HG02763 (cell line): ENCODE measurements around the gene NHSL1.
A peak's percentile ranks its signal among the peaks of the same experiment; 100 is the strongest.

ENCODE experiments used
- ATAC-seq: cut with Tn5 transposase; IDR thresholded peaks from one replicate; pipeline ENCODE4 v1.9.1; 2021; ENCODE audit warnings: mild to moderate bottlenecking, moderate library complexity; ENCODE audit not compliant: unreplicated experiment

NHSL1 gene

DNA sequence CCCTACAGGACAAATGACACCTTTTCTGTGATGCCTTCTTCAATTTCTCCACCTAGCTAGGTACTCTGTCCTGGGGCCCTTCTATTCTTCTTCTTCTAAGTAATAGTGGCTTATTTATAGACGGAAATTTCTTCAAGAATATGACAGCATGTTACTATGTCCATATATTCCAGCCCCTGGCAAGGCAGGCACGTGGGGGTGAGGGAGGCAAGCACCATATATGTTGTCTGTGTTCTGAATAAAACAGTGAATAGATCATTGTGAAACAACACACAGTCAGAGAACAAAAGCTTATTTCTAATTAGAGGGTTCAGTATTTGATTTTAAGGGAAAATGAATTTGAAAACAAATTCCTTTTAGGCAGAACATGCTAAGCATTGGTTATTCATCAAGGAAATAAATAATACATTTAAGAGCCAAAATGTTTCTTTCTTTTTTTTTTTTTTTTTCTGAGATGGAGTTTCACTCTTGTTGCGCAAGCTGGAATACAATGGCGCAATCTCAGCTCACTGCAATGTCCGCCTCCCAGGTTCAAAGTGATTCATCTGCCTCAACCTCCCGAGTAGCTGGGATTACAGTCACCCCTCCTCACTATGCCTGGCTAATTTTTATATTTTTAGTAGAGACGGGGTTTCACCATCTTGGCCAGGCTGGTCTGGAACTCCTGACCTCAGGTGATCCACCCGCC is 89.1 kb downstream of the NHSL1 start:
- ATAC-seq = no peak

DNA sequence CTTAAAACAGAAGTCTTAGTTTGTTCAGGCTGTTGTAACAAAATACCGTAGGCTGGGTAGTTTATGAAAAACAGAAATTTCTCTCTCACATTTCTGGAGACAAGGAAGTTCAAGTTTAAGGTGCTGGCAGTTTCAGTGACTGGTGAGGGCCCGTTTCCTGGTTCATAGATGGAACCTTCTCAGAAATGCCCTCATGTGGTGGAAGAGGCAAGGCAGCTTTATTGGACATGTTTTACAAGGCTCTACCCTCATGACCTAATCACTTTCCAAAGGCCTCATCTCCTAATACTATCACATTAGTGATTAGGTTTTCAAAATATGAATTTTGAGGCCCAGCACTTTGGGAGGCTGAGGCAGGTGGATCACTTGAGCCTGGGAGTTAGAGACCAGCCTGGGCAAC is 92.9 kb downstream of the NHSL1 start:
- no peak for ATAC-seq

DNA sequence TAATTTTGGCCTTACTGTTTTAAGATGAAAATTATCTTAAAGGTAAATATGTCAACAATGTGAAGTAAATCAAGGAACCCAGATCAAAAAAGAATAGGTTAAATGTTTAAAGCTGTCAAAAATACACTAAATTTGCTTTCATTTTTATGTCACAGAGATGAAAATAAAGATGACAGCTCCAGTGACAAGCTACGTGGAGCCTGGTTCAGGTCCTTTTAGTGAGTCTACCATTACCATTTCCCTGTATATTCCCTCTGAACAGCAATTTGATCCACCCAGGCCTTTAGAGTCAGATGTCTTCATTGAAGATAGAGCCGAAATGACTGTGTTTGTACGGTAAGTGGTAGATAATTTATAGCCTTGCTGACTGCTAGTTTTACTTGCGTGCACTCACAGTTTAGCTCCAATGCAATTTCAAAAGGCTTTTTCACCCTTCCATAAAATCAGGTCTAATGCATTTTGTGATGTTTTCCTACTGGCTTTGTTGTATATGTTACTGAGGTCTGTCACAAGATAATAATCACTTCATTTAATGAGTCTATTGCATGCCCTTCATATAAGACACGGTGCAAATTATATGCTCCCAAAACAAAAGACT is 93.4 kb downstream of the NHSL1 start:
- no peak for ATAC-seq

DNA sequence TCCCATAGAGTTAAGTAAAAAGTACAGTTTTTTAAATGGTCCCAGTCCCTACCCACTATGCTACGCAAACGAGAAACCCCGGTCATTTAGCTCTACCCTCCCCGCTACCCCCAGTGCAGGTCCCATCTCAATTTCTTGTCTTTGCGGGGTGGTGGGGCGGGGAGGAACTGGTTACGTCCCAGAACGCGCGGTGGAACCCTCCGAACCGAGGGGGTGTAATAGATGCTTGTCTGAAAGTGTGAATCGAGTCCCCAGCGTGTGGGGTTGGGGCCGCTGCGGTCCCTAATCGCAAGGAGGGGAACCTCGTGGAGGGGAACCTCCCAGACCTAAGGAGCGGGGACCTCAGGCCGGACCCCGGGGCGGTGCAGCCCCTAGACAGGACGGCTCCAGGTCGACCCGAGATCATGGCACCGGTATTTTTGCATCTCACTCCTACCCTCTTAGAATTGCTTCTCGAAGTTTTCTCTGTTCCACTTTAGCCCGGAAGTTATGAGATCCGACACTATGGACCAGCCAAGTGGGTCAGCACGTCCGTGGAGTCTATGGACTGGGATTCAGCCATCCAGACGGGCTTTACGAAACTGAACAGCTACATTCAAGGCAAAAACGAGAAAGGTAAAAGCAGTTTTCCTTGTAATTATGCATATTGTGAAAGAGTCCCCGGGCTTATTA is 94.5 kb downstream of the NHSL1 start:
- ATAC-seq = no peak

DNA sequence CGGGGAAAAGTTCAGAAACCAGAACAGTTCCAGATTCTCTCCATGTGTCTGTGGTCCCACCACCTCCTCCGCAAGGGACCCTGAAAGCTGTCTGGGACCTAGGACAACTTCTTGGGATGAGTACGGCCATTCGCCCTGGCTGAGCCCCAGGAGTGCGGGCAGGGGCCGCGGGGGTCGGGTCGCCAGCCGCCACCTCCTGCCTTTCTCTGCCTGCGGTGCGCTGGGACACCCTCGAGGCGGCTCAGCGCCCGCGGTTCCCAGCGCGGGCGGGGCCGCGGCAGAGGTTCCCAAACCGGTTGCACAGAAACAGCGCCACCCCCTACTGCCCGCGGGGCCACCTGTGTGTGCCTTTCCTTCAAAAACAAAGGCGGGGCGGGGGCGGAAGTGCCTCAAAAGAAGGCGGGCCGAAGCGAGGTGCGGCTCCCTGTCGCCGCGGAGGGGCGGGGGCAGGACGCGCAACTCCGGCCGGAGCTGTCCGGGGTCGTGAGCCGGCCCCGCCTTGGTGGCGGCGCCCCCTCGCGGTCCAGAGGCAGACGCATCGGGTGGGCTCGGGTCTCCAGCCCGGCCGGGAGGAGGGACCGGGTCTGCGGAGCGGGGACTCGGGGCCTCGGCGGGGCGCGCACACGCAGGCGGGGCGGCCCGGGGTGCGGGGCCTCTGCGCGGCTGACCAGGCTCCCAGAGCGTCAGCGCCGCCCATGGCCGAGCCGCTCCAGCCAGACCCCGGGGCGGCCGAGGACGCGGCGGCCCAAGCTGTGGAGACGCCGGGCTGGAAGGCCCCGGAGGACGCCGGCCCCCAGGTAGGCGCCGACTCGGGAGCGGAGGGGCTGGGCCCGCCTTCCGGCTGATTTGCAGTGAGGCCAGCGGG is 95.3 kb downstream of the NHSL1 start, which contains the start of gene HEBP2:
HEBP2 (plus strand) TSS at position 423 of the 865 bp plus-strand sequence; CDS start at position 696, 273 bp downstream.
- peak; percentile 71 for ATAC-seq

DNA sequence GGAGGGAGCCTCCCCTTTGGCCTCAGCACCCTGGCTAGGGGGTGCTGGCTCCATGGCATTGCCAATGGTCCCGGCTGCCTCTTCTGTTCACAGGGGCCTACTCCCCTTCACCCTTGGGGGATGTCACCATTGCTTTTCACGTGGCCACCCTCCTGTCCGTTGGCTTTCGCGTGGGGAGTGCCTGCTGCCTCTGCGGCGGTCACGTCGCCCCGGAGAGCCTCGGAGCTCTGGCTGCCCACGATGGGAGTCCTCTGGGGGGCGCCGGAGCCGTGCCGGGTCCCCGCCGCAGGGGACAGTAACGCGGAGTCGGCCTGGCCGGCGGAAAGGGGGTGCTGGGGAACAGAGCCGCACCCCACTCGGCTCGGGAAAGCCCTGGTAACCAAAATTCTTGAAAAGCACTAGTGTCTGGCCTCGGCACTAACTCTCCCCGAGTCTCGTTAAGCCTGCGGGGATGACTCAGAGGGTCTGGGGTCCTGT is 95.9 kb downstream of the NHSL1 start:
- ATAC-seq = no peak

DNA sequence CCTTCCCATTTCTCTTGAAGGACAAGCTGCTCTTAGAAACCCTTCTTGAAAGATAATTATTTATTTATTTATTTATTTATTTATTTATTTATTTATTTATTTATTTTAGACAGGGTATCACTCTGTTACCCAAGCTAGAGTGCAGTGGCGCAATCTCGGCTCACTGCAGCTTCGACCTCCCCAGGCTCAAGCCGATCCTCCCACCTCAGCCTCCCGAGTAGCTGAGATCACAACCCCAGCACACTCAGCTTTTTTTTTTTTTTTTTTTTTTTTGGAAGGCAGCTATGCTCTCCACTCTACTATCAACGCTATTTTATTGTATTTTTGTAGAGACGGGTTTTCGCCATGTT is 96.5 kb downstream of the NHSL1 start:
- no peak for ATAC-seq

DNA sequence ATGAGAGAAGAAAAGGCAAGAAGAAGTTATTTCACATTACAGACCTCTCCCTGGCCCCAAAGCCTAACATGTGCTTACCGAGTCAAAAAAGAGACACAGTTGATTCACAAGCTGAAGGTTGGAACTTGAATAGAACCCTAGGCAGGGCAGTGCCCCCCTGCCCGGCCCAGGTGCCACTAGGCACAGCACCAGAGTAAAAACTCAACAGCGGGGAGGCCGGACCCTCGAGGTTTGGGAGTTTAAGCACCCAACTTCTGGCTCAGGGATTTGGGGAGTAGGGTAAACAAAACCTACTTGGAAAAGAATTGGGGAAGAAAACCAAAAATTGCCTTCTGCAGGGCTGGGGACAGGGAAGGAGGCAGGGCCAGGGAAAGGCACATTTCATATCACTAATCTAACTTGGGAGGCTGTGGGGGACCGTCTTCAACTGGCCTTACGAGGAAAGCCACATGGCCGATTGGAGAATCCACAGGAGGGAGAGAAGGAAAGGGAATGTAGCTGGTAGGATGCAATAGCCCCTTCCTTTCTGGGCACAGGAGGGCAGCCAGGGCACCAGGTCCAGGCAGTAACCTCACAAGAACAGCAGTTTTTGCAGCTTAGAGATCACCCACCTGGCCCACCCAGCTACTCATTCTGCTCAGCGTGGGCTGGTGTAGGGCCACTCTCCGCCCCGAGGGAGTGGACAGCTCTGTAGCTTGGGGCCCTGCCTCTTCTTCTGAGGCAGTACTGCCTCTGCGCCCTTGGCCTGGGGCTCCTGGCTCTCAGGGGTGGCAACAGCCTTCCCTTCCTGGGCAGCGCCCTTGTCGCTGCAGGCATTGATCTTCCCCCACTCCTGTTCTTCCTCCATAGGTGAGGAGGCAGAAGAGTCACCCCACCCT is 97.1 kb downstream of the NHSL1 start:
- ATAC-seq = no peak

DNA sequence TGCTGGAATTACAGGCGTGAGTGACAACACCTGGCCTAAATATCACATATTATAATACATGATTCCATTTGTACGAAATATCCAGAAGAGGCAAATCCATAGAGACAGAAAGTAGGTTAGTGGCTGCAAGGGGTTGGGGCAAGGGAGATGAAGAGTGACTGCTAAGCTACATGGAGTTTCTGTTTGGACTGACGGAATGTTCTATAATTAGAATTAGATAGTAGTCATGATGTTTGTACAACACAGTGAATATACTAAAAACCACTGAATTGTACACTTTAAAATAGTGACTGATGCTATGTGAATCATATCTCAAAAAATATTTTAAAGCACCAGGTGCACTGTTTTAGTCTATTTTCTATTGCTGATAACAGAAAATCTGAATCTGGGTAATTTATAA is 99.0 kb downstream of the NHSL1 start:
- no peak for ATAC-seq

DNA sequence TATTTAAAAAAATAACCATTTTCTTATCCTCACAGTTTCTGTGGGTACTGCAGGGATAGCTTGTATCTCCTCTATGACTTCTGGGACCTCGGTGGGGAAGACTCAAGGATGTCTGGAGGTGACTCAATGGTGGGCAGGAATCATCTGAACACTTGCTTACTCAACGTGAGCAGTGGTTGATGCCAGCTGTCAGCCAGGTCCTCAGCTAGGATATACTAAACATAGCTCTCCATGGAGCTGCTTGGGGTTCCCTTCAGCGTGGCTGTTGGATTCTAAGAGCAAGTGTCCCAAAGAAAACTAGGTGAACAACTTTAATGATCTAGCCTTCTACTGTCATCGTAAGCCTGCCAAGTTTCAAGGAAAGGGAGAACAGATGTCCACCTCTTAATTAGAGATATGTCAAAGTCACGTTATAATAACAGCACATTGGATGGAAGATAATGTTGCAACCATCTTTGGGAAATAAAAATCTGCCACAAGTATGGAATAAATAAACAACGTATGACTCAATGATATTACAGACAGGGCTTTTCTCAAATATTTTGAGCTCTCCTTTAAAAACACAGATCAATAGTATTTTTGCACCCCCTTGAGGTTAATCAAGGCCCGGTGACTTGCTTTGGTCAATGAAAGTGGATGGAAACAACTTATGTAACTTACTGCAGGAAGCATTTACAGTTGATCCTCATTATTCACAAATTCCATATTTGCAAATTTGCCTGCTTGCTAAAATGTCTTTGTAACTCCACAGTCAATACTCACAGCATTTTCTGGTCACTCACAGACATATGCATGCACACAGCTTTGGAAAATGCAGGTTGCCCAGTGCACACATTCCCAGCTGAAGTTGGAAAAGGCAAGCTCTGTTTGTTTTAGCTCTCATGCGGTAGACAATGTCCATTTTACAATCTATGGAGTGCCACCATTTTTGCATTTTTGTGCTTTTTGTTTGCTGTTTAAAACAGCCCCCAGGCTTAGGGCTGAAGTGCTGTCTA is 101.9 kb downstream of the NHSL1 start:
- ATAC-seq = no peak

DNA sequence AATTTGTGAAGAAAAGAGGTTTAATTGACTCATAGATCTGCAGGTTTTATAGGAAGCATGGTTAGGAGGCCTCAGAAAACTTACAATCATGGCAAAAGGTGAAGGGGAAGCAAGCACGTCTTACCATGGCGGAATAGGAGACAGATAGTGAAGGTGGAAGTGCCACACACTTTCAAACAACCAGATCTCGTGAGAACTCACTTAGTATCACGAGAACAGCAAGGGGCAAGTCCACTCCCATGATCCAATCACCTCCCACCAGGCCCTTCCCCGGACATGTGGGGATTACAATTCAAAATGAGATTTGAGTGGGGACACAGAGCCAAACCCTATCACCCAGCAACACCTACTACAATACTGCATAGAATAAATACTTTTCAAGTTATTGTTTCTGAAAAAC is 102.6 kb downstream of the NHSL1 start:
- no peak for ATAC-seq

DNA sequence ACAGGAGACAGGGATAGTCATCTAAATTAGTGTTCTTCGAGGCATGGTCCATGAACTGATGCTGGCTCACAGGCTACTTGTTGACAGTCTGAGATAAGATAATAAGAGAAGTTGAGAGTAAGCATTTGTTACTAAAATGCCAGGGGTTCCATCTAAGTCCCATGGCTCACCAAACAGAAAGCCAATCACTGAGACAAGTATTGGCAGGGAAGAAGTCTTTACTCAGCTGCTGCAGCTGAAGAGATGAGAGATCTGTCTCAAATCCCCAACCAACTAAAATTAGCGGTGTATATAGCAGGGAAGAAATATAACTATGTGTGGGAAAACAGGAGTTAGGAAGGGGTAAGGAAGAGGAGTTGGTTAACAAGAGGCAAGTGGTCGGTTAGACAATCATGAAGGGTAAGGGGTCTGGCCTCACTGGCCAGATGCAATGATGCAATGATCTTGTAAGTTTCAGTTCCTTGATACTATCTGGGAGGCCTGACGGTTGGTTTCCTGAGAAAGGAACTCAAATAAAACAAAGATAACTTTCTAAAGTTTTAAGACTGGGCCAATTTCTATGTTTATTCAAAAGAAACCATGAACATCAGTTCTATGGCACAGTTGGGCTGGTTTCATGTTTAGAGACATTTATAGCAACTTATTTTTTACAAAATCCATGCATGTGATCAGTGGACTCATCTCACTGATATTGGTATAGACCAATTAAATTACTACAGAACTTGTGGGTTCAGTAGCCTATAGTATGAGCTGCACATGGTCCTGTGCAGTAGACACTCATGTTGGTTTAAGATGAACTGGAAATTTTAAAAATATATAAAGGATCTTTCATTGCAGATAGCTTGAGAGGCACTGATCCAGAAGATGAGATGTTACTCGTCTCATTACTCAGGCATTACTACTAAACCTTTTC is 105.2 kb downstream of the NHSL1 start:
- no peak for ATAC-seq

DNA sequence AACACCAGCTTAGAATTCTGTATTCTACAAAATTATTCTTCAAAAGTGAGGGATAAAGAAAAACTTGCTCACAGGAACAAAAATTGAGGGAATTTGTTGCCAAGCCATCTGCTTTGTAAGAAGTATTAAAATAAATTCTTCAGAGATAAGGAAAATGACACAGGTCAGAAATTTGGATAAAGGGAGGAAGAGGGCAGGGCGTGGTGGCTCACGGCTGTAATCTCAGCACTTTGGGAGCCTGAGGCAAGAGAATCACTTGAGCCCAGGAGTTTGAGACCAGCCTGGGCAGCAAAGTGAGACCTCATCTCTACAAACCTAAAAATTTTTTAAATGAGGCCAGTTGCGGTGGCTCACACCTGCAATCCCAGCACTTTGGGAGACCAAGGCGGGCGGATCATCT is 109.7 kb downstream of the NHSL1 start:
- no peak for ATAC-seq

DNA sequence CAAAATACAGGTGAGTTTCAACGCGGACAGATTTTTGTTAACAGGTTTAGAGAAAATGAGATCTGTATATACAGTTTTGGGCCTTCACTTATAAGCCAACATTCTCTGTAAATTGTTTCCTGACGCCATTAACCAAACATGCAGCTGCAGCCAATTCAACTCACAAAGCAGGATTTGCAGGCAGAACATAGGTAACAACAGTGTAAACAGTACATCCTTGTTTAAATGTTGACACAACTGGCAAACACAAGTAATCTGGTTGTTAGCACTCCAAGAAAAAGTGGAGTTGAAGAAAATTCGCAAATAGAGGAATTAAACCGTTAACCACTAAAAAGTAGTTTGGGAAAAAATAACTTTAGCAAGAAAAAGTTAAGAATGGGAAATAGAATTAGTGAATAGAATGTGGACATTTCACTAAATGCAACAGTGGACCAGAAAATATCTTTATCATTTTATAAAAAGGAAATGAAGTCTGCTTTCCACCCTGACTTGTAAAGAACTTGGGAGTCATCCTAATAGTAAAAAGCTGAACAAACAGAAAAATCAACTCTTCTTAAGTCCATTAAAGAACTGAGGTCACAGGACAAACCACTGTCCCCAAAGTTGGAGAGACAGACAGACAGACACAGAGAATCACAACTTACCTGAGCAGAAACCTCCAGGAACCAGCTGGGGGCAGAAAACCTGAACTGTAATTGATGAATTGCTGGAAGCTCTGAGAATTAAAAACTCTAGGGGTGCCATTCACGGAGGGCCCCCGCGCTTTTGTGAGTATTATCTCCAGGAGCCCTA is 111.5 kb downstream of the NHSL1 start:
- ATAC-seq = no peak

DNA sequence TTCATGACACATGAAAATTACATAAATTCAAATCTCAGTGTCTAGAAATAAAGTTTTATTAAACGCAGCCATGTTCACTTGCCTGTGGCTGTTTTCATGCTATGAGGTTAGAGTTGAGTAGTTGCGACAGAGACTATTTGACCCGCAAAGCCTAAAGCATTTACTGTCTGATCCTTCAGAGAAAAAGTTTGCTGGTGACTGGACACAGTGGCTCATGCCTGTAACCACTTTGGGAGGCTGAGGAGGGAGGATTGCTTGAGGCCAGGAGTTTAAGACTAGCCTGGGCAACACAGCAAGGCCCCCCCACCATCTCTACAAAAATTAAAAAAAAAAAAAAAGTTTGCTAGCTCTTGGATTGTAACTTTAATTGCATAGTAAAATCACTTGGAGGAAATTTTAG is 112.4 kb downstream of the NHSL1 start:
- ATAC-seq = no peak

DNA sequence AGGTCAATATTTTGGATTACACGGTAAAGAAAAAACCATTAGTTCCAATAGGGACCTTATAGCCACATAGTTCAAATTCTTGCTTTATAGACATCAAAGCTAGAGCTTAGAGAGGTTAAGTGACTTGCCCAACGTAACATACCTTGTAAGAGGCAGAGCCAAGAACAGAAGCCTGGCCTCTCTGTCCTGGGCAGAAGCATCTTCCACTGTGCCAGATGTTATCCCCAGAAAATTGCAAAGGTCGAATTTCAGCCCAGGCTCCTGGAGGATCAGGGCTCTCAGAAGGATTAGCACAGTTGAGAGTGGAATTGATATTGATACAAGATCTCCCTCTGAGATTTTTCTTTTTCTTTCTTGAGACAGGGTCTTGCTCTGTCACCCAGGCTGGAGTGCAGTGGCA is 115.5 kb downstream of the NHSL1 start:
- ATAC-seq = no peak
